ENCODE results near the gene FBXO24.

GRCh38 chr7:100577507-100577906 lies 8.6 kb upstream of the FBXO24 start:
- TF ChIP-seq CTCF (IDR thresholded peaks at IDR 0.05) (no peak), POLR2A (IDR thresholded peaks at IDR 0.05) (no peak)

Data from body of pancreas (tissue), 4 donors.